GM18508 (cell line): Measurements from ENCODE around the gene ARMC2.
"Not testable (repeated sequence)": the region's sequence is repeated elsewhere in the genome, so short reads cannot be mapped to it uniquely, and the experiment has no call there.

ENCODE experiments used
- ATAC-seq: cut with Tn5 transposase; IDR thresholded peaks from one replicate; pipeline ENCODE4 v1.9.1; 2021; ENCODE audit warnings: moderate number of reproducible peaks; ENCODE audit not compliant: insufficient read depth, unreplicated experiment

The ARMC2 gene

GRCh38 chr6:108978638-108979037 lies 130.4 kb downstream of the ARMC2 start:
- ATAC-seq, result not testable (repeated sequence)

DNA sequence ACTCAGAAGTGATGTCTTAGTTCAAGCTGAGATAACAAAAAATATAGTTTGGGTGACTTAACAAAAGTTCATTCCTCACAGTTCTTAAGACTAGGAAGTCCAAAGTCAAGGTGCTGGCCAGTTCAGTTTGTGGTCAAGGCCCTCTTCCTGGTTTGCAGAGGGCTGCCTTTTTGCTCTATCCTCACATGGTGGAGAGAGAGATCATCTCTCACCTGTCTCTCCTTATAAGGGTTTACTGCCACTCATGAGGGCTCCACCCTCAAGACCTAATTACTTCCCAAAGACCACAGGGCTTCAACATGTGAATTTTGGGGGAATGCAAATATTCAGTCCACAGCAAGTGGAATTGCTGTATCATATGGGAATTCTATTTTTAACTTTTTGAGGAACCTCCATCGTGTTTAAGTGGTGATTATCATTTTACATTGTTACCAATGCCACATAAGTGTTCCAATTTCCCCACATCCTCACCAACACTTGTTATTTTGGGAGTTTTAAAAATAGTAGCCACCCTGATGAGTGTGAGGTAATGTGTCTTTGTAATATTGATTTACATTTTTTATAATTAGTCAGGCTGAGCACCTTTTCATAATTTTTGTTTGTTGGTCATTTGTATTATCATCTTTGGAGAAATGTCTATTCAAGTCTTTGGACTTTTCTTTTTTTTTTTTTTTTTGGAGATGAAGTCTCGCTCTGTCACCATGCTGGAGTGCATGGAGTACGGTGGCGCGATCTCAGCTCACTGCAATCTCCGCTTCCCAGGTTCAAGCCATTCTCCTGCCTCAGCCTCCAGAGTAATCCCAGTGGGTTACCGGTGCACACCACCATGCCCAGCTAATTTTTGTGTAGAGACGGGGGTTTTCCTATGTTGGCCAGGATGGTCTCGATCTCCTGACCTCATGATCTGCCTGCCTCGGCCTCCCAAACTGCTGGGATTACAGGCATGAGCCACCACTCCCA lies 134.2 kb downstream of the ARMC2 start:
- ATAC-seq, result no peak

- no peak for ATAC-seq
These were observed 134.9 kb downstream of the ARMC2 start for GRCh38 chr6:108983151-108983550.

- no peak for ATAC-seq
These were observed 137.1 kb downstream of the ARMC2 start for GRCh38 chr6:108985301-108985700.

DNA sequence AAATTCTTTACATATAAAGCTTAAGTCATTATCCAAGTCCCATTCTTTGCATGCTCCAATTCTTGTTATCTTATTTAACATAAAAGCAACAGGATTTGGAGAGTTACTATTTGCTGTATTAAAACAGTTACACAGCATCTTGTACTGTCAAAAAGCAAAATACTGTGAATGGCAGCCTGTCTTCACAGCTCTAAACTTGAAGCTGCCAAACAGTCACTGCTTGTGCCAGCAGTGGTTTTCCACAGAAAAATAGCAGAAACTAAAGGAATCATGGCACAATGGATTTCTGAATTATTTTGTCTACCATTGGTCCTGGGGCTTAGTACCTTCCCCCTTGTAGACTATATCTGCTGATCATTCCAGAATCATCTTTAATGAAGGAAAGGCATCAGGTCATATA lies 138.9 kb downstream of the ARMC2 start:
- no peak for ATAC-seq

DNA sequence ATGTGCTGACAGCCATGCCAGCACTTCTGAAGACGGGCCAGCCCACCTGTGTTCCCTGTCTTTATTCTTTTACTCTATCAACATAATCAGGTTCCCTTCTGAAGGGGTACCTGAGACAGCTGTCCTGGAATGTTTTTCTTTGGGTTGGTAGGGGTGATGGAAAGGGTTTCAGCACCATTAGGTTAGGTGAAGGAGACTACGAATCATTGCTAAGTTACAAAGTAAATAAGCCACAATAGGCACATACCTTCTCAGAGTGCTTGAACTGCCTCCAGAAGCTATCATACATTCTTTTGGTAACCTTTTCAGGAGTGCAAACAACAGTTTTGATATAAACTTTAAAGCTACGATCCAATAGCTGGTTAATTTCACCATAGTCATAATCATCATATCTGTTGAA lies 140.1 kb downstream of the ARMC2 start:
- no peak for ATAC-seq

DNA sequence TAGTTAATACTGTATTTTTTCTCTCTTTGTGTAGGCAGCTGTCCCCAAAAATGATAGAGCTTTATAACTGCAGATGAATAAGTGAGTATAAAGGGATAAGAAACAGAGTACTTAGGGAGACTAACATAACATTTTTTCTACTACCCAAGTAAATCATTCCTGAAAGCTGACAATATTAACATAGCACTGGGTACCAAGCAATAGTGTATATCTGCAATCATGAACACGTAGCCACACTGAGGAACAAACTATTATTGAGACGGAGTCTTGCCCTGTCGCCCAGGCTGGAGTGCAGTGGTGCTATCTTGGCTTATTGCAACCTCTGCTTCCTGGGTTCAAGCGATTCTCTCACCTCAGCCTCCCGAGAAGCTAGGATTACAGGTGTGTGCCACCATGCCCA lies 140.5 kb downstream of the ARMC2 start:
- ATAC-seq, result no peak

GRCh38 chr6:108989700-108990099 lies 141.5 kb downstream of the ARMC2 start:
- no peak for ATAC-seq

DNA sequence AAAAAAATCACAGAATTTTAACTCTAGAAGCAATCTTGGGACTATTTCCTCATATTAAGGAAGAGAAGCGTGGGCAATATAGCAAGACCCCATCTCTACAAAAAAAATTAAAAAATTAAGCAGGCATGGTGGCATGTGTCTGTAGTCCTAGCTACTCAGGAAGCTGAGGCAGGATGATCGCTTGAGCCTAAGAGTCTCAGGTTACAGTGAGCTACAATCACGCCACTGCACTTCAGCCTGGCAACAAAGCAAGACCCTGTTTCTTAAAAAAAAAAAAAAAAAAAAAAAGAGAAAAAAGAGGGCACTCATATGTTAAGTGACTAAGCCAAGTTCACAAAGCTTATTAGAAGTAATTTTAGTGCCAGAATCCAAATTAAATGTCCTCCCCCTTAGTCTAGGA lies 145.7 kb downstream of the ARMC2 start:
- ATAC-seq, result no peak

GRCh38 chr6:108995296-108995695 lies 147.1 kb downstream of the ARMC2 start:
- ATAC-seq, result no peak

DNA sequence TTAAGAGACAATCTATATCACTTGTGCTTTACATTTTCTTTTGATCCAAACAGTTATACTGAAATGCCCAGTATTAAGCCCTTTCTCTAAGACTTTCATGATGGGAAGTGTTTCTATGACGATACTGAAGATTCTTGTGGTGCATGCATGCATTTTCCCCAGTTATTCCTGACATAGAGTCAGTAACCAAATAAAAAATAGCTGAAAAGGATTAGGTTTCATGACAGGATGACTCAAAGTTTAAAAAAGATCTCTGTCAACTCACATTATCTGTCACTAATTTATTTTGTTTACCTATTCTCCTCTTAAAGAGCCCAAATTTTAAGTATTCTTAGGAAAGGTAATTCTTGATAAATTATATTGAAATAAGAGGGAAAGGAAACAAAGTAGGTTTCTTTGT lies 148.0 kb downstream of the ARMC2 start:
- ATAC-seq, result no peak

GRCh38 chr6:108998485-108998884 lies 150.3 kb downstream of the ARMC2 start:
- no peak for ATAC-seq

- no peak for ATAC-seq
These were observed 151.2 kb downstream of the ARMC2 start for GRCh38 chr6:108999428-108999827.

DNA sequence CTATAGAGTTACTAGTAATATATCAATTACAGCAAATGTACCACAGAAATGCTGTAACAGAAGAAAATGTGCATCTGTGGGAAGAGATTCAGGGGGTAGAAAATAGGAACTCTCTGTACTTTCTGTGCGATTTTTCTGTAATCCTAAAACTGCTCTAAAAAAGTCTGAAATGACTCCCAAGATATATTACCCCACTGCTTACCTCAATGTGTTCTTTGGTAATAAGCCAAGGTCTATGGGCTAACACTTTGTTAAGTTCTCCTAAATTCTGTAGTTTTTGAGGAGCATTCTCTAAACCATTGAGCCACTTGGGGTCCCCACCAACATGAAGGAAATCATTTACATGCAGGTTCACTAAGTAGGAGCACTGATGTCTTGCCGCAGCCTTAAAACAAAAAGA lies 152.1 kb downstream of the ARMC2 start:
- ATAC-seq, result no peak

GRCh38 chr6:109001291-109001894 lies 153.2 kb downstream of the ARMC2 start:
- no peak for ATAC-seq

DNA sequence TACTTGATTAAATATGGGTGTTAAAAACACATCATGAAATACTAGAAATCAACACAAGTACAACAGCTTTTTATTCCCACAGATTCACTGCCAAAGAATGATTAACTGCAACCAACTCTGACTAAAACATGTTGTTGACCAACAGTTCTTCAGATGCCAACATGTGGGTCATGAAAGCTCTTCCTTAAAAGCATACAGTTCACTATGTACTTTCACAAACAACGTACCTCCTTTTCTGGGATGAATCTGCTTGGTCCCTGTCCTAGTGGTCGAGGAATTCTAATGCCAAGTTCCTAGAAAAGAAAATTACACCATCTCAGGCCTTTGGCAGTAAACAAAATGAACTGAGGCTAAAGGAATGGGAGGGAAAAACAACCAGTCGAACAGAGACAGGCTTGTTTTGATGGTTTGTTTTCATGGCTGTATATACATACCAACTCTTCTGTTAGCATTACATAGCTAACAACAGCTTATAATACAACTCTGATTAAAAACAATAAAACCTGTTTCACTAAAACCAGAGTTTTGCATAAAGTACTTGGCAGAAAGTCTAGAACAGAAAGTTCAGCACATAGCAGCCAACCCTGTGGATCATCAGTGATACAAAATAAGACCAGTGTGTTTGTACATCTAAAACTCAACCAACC lies 154.0 kb downstream of the ARMC2 start:
- ATAC-seq, result no peak

GRCh38 chr6:109002882-109003281 lies 154.7 kb downstream of the ARMC2 start:
- ATAC-seq, result no peak

DNA sequence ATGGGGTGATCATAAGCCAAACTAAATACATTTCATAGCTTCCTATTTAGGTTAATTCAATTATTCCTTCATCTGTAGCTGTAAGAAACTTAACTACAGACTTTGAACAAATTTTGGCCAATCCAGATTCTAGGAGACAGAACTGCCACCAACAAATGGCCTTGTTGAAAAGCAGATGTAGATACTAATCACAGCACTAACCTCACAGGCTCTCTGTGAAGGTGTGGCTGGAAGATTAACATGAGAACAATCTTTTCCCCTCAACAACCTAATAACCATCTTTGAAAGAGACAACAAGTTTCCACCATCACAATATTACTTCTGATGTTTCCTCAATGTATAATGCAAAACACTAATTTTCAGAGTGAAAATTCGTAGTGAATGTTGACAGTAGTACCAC lies 158.6 kb downstream of the ARMC2 start:
- ATAC-seq, result no peak

DNA sequence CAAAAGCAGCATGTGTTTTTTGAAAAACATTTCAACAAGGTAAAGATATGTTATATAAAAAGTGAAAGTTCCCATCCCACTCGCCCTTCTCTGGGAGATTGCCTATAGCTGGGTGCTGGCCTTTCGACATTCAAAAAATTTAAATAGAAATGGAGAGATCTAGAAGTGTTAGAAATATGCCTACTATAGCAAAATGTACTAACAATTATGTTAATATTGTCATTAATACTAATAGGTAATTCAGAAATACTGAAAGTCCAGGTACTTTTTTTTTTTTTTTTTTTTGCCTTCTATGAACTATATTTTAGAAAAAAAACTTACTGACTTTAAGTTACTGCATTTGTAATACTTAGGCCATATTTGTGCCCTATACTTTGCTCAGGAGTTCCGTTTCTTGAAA lies 159.3 kb downstream of the ARMC2 start:
- no peak for ATAC-seq

DNA sequence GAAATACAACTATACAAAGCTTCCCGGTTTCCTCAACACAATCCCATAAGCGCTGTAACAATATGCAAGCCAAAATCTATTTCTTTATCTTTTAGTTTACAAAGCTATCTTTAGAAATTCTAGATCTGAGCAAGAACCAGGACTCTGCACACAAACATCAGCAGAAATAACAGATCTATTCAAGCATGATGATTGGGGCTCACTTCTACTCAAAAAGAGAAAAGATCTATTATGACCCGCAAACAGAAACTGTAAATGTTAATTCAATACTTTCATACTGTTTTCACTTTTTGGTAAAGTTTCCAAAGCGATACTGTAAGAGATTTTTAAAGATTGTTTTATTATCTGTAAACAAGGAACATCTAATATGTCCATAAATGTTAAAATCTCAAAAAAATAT lies 159.8 kb downstream of the ARMC2 start:
- ATAC-seq, result no peak

- ATAC-seq, result no peak
These were observed 160.5 kb downstream of the ARMC2 start for GRCh38 chr6:109008537-109009235.
